Sigmoid colon (tissue), 7 donors: Measurements from ENCODE around the gene RANBP17. TPM values are rescaled to one million over a fixed set of nuclear protein-coding genes. Genes with fewer than 3 reads are reported as not detected.

Experiments used
- DNase-seq: peaks from one replicate; pipeline ENCODE4 v3.0.0-alpha.2; 2019
- H3K27ac ChIP-seq, 4 donors: fragments of 200-600 bp; sonication (generic); one replicate each; pipeline ENCODE4 v1.5.1; 2016 to 2019; ENCODE audit warnings: mild to moderate bottlenecking in 1 of 4
- H3K27me3 ChIP-seq, 3 donors: fragments of 200-600 bp; sonication (generic); one replicate each; pipeline ENCODE4 v1.5.1; 2019; ENCODE audit warnings: mild to moderate bottlenecking in 1 of 3
- H3K36me3 ChIP-seq, 4 donors: fragments of 200-600 bp; sonication (generic); one replicate each; pipeline ENCODE4 v1.5.1; 2016 to 2019
- H3K4me1 ChIP-seq, 4 donors: fragments of 200-600 bp; sonication (generic); one replicate each; pipeline ENCODE4 v1.5.1; 2017 to 2019
- H3K4me3 ChIP-seq, 4 donors: fragments of 200-600 bp; sonication (generic); one replicate each; pipeline ENCODE4 v1.5.1; 2017 to 2019; ENCODE audit warnings: mild to moderate bottlenecking in 2 of 4, moderate library complexity in 1 of 4
- H3K9me3 ChIP-seq, 4 donors: fragments of 200-600 bp in 3 of 4; sonication (generic) in 3 of 4; one replicate each; pipeline versions ENCODE4 v1.5.1 to v1.6.1; 2013 to 2019
- EP300 ChIP-seq, 4 donors: sonication (generic); formaldehyde crosslinking; IDR thresholded peaks; one replicate each; pipeline ENCODE4 v1.6.1; 2017; ENCODE audit warnings: antibody characterized with exemption in 4 of 4
- POLR2A ChIP-seq, 2 donors: fragments of 450-650 bp; IDR thresholded peaks; one replicate each; pipeline ENCODE4 v1.6.1; 2016; ENCODE audit warnings: antibody characterized with exemption in 2 of 2, mild to moderate bottlenecking in 2 of 2, moderate library complexity in 2 of 2
- POLR2AphosphoS5 ChIP-seq, 4 donors: sonication (generic); formaldehyde crosslinking; IDR thresholded peaks; one replicate each; pipeline ENCODE4 v1.6.1; 2017; ENCODE audit warnings: antibody characterized with exemption in 4 of 4
- WGBS, 2 donors: extraction: QIAGEN DNeasy Blood & Tissue Kit; methylation state at CpG; one replicate each; pipeline ENCODE4 v1.1.7; 2013; 5-methylcytosine and 5-hydroxymethylcytosine counted together
- intact Hi-C: fragments of 100-400 bp; cut with DNase I; formaldehyde crosslinking; loops from one replicate; pipeline ENCODE4 v1.15.1; 2023
- polyA plus RNA-seq, 3 donors: library from polyadenylated mRNA; stranded (reverse); fragments of 200-250 nt; gene quantifications; one replicate each; pipeline ENCODE4 v1.2.3, GENCODE V29; 2013
- total RNA-seq, 4 donors: library from RNA; depleted of rRNA; stranded (reverse); fragments of >200 nt; gene quantifications; one replicate each; pipeline ENCODE4 v1.1.0, GENCODE V29; 2016
- TF ChIP-seq, protein P1 (sequence below), 4 experiments: fragments of 450-650 bp in 3 of 4; fragments of 200-600 bp in 1 of 4; IDR thresholded peaks; one replicate each; pipeline ENCODE4 v1.5.1; 2016 to 2019; ENCODE audit warnings: antibody characterized with exemption in 4 of 4, mild to moderate bottlenecking in 3 of 4, moderate library complexity in 2 of 4
- donor health status: healthy with polysubstance abuse.
- donor health status: Bipolar disorder and iron deficiency.
- donor health status: healthy.

RANBP17 gene
- total and polyA plus RNA-seq, 7 donors: 0.23 to 25.8 (median 11.4) TPM

DNA sequence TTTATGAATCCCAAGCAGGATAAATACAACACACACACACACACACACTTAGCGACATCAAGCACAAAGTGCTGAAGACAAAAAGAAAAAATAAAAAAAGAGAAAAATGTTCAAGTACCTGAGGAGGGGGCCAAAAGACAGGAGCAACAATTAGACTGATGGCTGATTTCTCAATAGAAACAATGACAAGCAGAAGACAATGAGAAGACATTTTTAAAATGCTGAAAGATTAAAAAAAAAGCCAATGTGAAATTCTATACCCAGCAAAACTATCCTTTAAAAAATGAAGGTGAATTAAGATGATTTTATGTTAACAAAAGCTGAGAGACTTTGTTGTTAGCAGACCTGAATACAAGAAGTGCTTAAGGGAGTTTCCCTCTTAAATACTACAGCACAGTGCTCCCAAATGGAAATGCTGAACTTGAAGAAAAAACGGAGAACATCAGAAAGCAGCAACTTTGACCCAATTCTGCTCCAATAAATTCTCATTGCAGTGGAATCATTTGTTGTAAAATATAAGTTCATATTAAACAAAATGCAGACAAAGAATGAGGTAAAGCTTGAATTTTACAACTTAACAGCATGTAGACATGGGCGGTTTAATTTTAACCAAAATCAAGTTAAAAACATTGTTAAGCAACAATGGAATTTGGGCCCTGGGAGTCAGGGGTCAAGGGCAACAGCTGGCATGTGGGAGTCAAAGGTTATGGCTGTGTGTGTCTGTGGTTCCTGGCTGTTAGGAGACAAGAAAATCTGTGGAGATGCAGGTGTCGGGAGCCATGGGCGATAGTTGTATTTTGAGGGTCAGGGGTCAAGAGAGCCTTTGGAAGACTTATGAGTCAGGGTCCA, 776 bp upstream of the RANBP17 start:
- TF ChIP-seq, protein P1, sequence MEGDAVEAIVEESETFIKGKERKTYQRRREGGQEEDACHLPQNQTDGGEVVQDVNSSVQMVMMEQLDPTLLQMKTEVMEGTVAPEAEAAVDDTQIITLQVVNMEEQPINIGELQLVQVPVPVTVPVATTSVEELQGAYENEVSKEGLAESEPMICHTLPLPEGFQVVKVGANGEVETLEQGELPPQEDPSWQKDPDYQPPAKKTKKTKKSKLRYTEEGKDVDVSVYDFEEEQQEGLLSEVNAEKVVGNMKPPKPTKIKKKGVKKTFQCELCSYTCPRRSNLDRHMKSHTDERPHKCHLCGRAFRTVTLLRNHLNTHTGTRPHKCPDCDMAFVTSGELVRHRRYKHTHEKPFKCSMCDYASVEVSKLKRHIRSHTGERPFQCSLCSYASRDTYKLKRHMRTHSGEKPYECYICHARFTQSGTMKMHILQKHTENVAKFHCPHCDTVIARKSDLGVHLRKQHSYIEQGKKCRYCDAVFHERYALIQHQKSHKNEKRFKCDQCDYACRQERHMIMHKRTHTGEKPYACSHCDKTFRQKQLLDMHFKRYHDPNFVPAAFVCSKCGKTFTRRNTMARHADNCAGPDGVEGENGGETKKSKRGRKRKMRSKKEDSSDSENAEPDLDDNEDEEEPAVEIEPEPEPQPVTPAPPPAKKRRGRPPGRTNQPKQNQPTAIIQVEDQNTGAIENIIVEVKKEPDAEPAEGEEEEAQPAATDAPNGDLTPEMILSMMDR (IDR thresholded peaks at IDR 0.05): no peak
- TF ChIP-seq POLR2AphosphoS5 (IDR thresholded peaks at IDR 0.05): no peak
- peak overlapping the region in 3 of 4 donors; percentile 58 to 85 (median 83) for H3K4me3 ChIP-seq
- no peaks in the 10 kb centered on the region for H3K36me3 ChIP-seq
- no peak for DNase-seq
- intact Hi-C loops: no loop called here
- WGBS, 2 donors: 79 to 92% methylated on average over 5 of the region's 5 CpGs
- no peaks in the 10 kb centered on the region for H3K27me3 ChIP-seq
- peak overlapping the region in 1 of 4 donors; percentile 66 for H3K27ac ChIP-seq
- peaks cover 0 to 10% (median 9%) of the 10 kb centered on the region in 4 donors for H3K9me3 ChIP-seq
- H3K4me1 ChIP-seq: peaks cover 0 to 17% (median 7%) of the 10 kb centered on the region in 4 donors

DNA sequence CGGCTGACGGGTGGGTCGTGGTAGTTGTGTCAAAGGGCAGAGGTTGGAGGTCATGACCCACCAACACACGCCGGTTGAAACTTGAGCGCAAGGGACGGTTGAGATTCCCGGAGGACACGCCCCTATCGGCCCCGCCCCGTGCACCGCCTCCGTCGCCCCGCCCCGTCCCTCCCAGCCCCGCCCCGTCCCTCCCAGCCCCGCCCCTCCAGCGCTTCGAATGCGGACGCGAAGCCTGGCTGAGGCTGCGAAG, 226 bp upstream of the RANBP17 start:
- peaks cover 0 to 17% (median 7%) of the 10 kb centered on the region in 4 donors for H3K4me1 ChIP-seq
- no peaks in the 10 kb centered on the region for H3K36me3 ChIP-seq
- 6 to 12% methylated on average over 26 of the region's 26 CpGs for WGBS, 2 donors
- peaks cover 0 to 10% (median 9%) of the 10 kb centered on the region in 4 donors for H3K9me3 ChIP-seq
- no peaks in the 10 kb centered on the region for H3K27me3 ChIP-seq
- peak overlapping the region; percentile 53 to 85 (median 70) for H3K4me3 ChIP-seq
- intact Hi-C loops: no loop called here
- peak overlapping the region; percentile 40 to 71 (median 67) for H3K27ac ChIP-seq
- TF ChIP-seq POLR2AphosphoS5 (IDR thresholded peaks at IDR 0.05) (no peak), EP300 (IDR thresholded peaks at IDR 0.05) (no peak), POLR2A (IDR thresholded peaks at IDR 0.05) (no peak)
- TF ChIP-seq, protein P1 (IDR thresholded peaks at IDR 0.05): no peak
- no peak for DNase-seq

DNA sequence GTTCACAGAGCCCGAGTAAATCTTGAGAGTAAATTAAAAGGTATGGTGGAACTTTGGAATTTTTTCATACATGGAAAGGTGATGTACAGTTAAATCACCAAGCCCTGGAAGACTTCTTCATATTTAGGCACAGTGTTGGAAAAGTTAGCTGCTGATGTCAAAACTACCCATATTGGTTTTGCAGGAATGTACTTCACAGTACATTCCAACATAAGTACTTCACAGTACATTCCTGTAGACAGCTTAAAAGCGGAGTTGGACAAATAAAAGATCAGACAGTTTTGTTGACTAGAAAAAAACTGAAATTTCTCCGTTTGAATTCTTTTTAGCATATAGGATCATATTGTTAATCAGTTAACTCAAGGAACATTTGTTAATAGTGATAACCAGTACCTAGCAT, 1.8 kb downstream of the RANBP17 start:
- Histone ChIP-seq H3K9me3 (peaks cover 0 to 10% (median 9%) of the 10 kb centered on the region in 4 donors), H3K27me3 (no peaks in the 10 kb centered on the region), H3K36me3 (no peaks in the 10 kb centered on the region), H3K4me1 (peaks cover 0 to 17% (median 7%) of the 10 kb centered on the region in 4 donors), H3K4me3 (no peak overlapping the region), H3K27ac (no peak overlapping the region)
- intact Hi-C loops: no loop called here
- TF ChIP-seq EP300 (IDR thresholded peaks at IDR 0.05) (no peak), POLR2AphosphoS5 (IDR thresholded peaks at IDR 0.05) (no peak), POLR2A (IDR thresholded peaks at IDR 0.05) (no peak)
- TF ChIP-seq, protein P1 (IDR thresholded peaks at IDR 0.05): no peak
- 73 to 87% methylated on average over 3 of the region's 3 CpGs for WGBS, 2 donors
- no peak for DNase-seq

DNA sequence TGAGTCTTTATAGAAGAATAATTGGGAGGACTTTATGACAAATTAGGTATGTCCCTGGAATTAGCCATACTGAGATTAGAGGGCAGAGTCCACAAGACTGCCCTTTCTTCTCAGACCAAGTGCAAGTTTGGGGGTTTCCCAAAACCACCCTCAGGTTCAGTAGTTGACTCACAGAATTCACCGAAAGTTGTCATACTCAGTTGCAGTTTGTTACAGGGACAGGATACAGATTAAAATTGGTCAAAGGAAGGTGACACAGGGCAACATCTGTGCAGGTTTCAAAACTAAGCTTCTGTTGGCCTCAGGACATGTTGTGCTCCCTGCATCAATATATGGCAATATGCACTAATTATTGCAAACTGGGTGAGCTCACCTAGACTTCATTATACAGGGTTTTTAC, 3.8 kb downstream of the RANBP17 start:
- Histone ChIP-seq H3K27me3 (no peaks in the 10 kb centered on the region), H3K9me3 (peaks cover 0 to 10% (median 8%) of the 10 kb centered on the region in 4 donors), H3K27ac (no peak overlapping the region), H3K4me3 (no peak overlapping the region), H3K36me3 (no peaks in the 10 kb centered on the region), H3K4me1 (peaks cover 0 to 17% (median 7%) of the 10 kb centered on the region in 4 donors)
- no peak for DNase-seq
- intact Hi-C loops: no loop called here
- no peak for TF ChIP-seq EP300 (IDR thresholded peaks at IDR 0.05)
- no peak for TF ChIP-seq POLR2A (IDR thresholded peaks at IDR 0.05)
- TF ChIP-seq, protein P1 (IDR thresholded peaks at IDR 0.05): no peak
- TF ChIP-seq POLR2AphosphoS5 (IDR thresholded peaks at IDR 0.05): no peak
- WGBS, 2 donors: 91 to 94% methylated on average over 1 of the region's 1 CpG
